Epithelial cell of esophagus (primary cell): ENCODE measurements around the gene ZNHIT2.
A peak's percentile ranks its signal among the peaks of the same experiment; 100 is the strongest.

Experiments
- DNase-seq: peaks from one replicate; pipeline ENCODE4 v3.0.0; 2010; ENCODE audit warnings: low read depth
- H3K4me3 ChIP-seq: 2 replicates; pipeline ENCODE4 v1.5.1; 2011; ENCODE audit warnings: mild to moderate bottlenecking, low read length, control low read depth
- TF ChIP-seq, protein P1 (sequence below): IDR thresholded peaks from 2 replicates; pipeline ENCODE4 v1.5.1; 2011; ENCODE audit warnings: low read depth, mild to moderate bottlenecking, low read length, control low read depth, inconsistent platforms; ENCODE audit not compliant: insufficient read depth; ENCODE audit errors: missing control alignments

ZNHIT2 gene

DNA sequence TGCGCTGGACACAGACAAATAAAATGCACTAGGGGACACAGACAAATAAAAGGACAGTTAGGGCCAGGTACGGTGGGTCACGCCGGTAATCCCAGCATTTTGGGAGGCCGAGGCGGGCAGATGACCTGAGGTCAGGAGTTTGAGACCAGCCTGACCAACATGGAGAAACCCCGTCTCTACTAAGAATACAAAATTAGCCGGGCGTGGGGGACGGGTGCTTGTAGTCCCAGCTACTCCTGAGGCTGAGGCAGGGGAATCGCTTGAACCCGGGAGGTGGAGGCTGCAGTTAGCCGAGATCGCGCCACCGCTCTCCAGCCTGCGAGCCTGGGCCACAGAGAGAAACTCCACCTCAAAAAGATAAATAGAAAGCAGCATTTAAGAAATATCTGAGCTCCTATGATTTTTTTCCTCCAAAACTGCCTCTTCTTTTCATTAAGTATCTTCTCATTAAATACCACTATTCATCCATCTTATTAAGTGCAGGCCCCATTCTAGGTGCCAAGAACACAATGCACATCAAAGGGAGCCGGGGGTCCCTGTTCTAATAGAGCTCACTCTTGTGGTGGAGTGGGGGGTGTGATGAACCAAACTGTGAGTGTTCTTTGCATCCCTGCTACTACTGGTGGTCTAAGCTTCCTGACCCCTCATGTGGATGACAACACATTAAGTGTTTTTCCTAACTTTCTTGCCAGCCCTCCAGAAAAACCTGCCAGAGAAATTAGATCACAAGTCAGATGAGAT is 766 bp upstream of the ZNHIT2 start:
- TF ChIP-seq, protein P1, sequence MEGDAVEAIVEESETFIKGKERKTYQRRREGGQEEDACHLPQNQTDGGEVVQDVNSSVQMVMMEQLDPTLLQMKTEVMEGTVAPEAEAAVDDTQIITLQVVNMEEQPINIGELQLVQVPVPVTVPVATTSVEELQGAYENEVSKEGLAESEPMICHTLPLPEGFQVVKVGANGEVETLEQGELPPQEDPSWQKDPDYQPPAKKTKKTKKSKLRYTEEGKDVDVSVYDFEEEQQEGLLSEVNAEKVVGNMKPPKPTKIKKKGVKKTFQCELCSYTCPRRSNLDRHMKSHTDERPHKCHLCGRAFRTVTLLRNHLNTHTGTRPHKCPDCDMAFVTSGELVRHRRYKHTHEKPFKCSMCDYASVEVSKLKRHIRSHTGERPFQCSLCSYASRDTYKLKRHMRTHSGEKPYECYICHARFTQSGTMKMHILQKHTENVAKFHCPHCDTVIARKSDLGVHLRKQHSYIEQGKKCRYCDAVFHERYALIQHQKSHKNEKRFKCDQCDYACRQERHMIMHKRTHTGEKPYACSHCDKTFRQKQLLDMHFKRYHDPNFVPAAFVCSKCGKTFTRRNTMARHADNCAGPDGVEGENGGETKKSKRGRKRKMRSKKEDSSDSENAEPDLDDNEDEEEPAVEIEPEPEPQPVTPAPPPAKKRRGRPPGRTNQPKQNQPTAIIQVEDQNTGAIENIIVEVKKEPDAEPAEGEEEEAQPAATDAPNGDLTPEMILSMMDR, result no peak
- no peak for DNase-seq
- no peak overlapping the region for H3K4me3 ChIP-seq

DNA sequence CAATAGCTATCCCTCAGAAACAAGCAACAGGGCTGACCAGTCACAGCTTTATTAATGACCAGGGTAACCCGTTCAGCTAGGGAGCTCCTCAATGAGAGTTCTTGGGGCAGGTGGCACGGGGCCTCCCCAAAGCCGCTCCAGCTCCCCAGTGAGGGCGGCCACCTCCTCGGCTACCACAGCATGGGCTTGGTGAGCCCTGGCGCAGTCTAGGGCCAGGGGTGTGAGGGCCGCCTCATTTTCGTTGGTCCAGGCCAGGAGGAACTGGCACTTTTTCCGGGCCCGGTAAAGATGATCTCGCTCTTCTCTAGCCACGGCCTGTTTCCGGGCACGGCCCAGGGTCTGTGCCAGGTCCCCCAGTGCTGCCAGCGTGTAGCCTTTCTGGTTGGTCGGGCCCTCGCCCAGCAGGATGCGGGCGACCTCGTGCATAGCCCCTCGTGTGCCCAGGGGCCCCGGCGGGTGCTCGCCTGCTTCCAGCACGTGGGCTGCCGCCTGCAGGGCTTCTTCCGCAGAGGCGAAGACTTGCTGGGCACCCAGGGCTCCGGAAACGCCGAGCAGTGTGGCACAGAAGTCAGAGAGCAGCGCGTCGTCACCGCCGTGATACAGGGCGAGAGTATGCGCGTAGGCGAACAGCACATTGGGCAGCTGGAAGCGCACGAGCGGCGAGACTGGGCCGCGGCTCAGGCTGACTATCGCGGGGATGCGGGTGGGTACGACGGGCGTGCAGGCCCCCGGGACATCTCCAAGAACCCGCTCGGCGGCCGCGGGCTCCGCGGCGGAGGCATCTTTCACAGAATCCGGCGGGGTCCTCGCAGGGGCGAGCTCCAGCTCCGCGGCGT is 913 bp downstream of the ZNHIT2 start:
- H3K4me3 ChIP-seq, result peak overlapping the region; percentile 69
- DNase-seq, result peak; percentile 85
- TF ChIP-seq, protein P1, result no peak

DNA sequence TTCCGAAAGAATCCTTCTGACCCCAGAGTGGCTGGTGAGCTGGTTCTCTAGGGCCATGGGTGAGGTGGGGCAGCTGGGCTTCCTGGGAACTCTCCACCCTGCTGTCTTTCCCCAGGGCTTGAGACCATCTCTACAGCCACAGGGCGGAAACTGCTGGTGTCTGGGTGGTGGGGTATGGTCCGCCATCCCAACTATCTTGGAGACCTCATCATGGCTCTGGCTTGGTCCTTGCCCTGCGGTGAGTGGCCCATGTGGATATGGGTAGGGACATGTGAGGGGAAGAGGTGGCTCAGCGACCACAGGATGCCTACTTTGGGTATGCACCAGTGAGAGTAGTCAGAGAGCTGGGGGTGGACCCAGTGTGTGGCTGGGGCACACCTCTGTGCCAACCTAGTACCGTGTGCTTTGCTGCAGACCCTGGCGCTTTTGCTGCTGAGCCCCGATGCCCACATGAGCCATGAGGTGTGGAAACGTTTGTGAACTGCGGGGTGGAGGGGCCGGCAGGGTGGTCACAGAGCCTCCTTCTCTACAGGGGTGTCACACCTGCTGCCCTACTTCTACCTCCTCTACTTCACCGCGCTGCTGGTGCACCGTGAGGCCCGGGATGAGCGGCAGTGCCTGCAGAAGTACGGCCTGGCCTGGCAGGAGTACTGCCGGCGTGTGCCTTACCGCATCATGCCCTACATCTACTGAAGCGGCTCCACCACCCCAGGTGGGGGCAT is 2.0 kb downstream of the ZNHIT2 start:
- DNase-seq, result no peak
- H3K4me3 ChIP-seq, result peak overlapping the region; percentile 69
- TF ChIP-seq, protein P1, result no peak

DNA sequence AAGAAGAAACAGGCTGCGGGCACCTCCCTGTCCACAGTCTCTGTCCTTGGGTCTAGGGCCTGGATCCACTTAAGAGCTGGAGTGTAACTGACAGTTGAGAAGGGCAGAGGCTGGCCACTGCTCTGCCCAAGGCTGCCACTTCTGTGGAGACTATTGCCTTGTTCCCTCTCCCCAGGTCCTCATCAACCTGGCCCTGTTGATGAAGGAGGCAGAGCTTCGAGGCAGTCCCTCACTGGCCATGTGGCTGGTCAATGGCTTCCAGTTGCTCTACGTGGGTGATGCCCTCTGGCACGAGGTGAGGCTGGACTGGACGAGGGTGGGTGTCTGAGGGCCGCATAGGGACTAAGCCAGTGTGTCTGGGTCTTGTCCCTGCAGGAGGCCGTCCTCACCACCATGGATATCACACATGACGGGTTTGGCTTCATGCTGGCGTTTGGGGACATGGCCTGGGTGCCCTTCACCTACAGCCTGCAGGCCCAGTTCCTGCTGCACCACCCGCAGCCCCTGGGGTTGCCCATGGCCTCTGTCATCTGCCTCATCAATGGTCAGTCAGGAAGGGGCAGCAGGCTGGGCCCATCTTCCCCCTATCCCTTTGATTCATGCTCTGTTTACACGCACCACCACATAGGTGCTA is 2.8 kb downstream of the ZNHIT2 start:
- no peak overlapping the region for H3K4me3 ChIP-seq
- TF ChIP-seq, protein P1, result no peak
- no peak for DNase-seq

DNA sequence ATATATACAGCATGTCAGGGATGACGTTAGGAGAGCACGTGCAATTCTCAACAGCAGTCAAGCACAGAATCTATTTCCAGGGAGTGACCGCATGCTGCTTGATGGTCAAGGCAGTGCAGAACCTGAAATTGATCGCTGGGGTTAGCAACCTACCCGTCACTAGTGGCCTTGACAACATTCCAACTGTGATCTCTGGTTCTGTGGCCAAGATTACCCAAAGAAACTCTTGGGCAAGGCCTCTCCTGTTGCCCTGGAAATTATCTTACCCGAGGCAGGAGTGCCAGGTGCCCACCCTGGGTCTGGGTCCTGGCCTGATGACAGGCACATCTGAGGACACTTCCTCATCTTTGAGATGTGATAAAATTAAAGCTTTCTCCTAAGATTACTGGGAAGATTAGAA is 3.7 kb downstream of the ZNHIT2 start:
- TF ChIP-seq, protein P1, result no peak

DNA sequence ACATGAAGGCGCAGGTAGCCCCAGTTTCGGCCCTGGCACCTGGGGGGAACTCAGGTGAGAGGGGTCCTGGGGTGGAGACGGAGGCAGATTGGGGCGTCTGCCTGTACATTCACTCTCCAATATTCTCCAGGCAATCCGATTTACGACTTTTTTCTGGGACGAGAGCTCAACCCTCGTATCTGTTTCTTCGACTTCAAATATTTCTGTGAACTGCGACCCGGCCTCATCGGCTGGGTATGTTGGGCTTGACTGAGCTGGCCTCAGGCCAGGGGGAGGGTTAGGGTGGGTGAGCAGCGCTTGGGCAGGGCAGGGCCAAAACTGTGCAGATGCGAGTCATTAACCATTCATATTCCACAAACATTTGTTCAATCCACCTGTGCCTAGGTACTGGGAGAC is 4.1 kb downstream of the ZNHIT2 start:
- no peak for DNase-seq
- peak overlapping the region; percentile 74 for H3K4me3 ChIP-seq
- TF ChIP-seq, protein P1, result no peak

More for the DNA sequence above, 3.7 kb downstream of the ZNHIT2 start:
- no peak for DNase-seq
- H3K4me3 ChIP-seq, result no peak overlapping the region
